CD14-positive monocyte (primary cell): Measurements from ENCODE around the gene SLC5A4. TPM values are rescaled to one million over a fixed set of nuclear protein-coding genes. Genes with fewer than 3 reads are reported as not detected.
"Not testable (repeated sequence)": the region's sequence is repeated elsewhere in the genome, so short reads cannot be mapped to it uniquely, and the experiment has no call there.

ENCODE experiments used
- DNase-seq, 3 donors: peaks; one replicate each; pipeline ENCODE4 v3.0.0-alpha.2; 2011 to 2022
- H2AFZ ChIP-seq: 2 replicates; pipeline ENCODE4 v1.6.0; 2012; ENCODE audit warnings: mild to moderate bottlenecking, low read depth, low read length, inconsistent platforms; ENCODE audit not compliant: insufficient read depth, poor library complexity, severe bottlenecking
- H3K27ac ChIP-seq, 2 donors: 1 replicate in 1 of 2; 2 replicates in 1 of 2; pipeline ENCODE4 v1.5.1; 2012 to 2013; ENCODE audit warnings: low read length in 2 of 2, control low read depth in 1 of 2, inconsistent platforms in 1 of 2, low read depth in 1 of 2, mild to moderate bottlenecking in 1 of 2
- H3K27me3 ChIP-seq, 2 donors: one replicate each; pipeline versions ENCODE4 v1.6.0 to v1.6.1; 2011 to 2013; ENCODE audit warnings: low read length in 2 of 2; ENCODE audit not compliant: control insufficient read depth in 2 of 2, insufficient read depth in 2 of 2
- H3K36me3 ChIP-seq, 2 donors: replicated peaks in 1 of 2; 1 replicate in 1 of 2; 2 replicates in 1 of 2; pipeline versions ENCODE4 v1.5.1 to v1.6.1; 2012 to 2013; ENCODE audit warnings: low read length in 2 of 2, control low read depth in 1 of 2, inconsistent platforms in 1 of 2, mild to moderate bottlenecking in 1 of 2; ENCODE audit not compliant: insufficient read depth in 2 of 2, control insufficient read depth in 1 of 2
- H3K4me1 ChIP-seq, 2 donors: 1 replicate in 1 of 2; 2 replicates in 1 of 2; pipeline versions ENCODE4 v1.5.1 to v1.6.1; 2012 to 2013; ENCODE audit warnings: low read length in 2 of 2, control low read depth in 1 of 2, inconsistent platforms in 1 of 2, mild to moderate bottlenecking in 1 of 2, moderate library complexity in 1 of 2; ENCODE audit not compliant: insufficient read depth in 2 of 2, control insufficient read depth in 1 of 2
- H3K4me2 ChIP-seq: replicated peaks from 2 replicates; pipeline ENCODE3; 2012; ENCODE audit warnings: low read length, moderate library complexity, mild to moderate bottlenecking; ENCODE audit not compliant: poor library complexity, severe bottlenecking; ENCODE audit errors: extremely low read depth
- H3K4me3 ChIP-seq, 3 experiments: fragments of 200-600 bp in 1 of 3; sonication (generic) in 1 of 3; replicated peaks in 1 of 3; 1 replicate in 2 of 3; 2 replicates in 1 of 3; pipeline ENCODE4 v1.5.1; 2011 to 2013; ENCODE audit warnings: low read length in 3 of 3, mild to moderate bottlenecking in 3 of 3, control low read depth in 2 of 3, low read depth in 2 of 3, inconsistent platforms in 1 of 3, moderate library complexity in 1 of 3
- H3K79me2 ChIP-seq: 2 replicates; pipeline ENCODE4 v1.6.0; 2012; ENCODE audit warnings: mild to moderate bottlenecking, control low read depth, inconsistent platforms, low read length, moderate library complexity; ENCODE audit not compliant: insufficient read depth
- H3K9ac ChIP-seq: 2 replicates; pipeline ENCODE4 v1.6.0; 2017; ENCODE audit warnings: low read length, mild to moderate bottlenecking; ENCODE audit not compliant: insufficient read depth, poor library complexity, severe bottlenecking
- H3K9me3 ChIP-seq, 2 donors: replicated peaks in 1 of 2; 1 replicate in 1 of 2; 2 replicates in 1 of 2; pipeline versions ENCODE4 v1.5.1 to v1.6.1; 2012 to 2013; ENCODE audit warnings: low read length in 2 of 2, control low read depth in 1 of 2; ENCODE audit not compliant: control insufficient read depth in 1 of 2, insufficient read depth in 1 of 2
- H4K20me1 ChIP-seq: 2 replicates; pipeline ENCODE4 v1.6.0; 2012; ENCODE audit warnings: mild to moderate bottlenecking, low read length, control low read depth, moderate library complexity; ENCODE audit not compliant: insufficient read depth
- H3K27ac Mint-ChIP-seq, 7 donors: one replicate each; pipeline ENCODE4 v1.8.0; 2020; ENCODE audit warnings: mild to moderate bottlenecking in 7 of 7, mixed read lengths in 7 of 7, moderate library complexity in 6 of 7, inconsistent platforms in 2 of 7
- H3K27me3 Mint-ChIP-seq, 3 donors: one replicate each; pipeline ENCODE4 v1.8.0; 2021 to 2022; ENCODE audit warnings: low read depth in 3 of 3, mild to moderate bottlenecking in 3 of 3, mixed read lengths in 3 of 3, moderate library complexity in 3 of 3, inconsistent platforms in 1 of 3
- H3K36me3 Mint-ChIP-seq, 2 donors: one replicate each; pipeline ENCODE4 v1.8.0; 2020; ENCODE audit warnings: mixed read lengths in 2 of 2, inconsistent platforms in 1 of 2, mild to moderate bottlenecking in 1 of 2
- H3K4me1 Mint-ChIP-seq: one replicate; pipeline ENCODE4 v1.8.0; 2020; ENCODE audit warnings: mild to moderate bottlenecking, mixed read lengths
- H3K4me3 Mint-ChIP-seq, 2 donors: one replicate each; pipeline ENCODE4 v1.8.0; 2020; ENCODE audit warnings: mild to moderate bottlenecking in 2 of 2, mixed read lengths in 2 of 2, moderate library complexity in 1 of 2
- H3K9me3 Mint-ChIP-seq, 7 donors: one replicate each; pipeline ENCODE4 v1.8.0; 2020 to 2022; ENCODE audit warnings: mixed read lengths in 7 of 7, mild to moderate bottlenecking in 6 of 7, moderate library complexity in 6 of 7, inconsistent platforms in 2 of 7
- CTCF ChIP-seq: fragments of 200-600 bp; IDR thresholded peaks from one replicate; pipeline ENCODE4 v1.8.0; 2022; ENCODE audit warnings: antibody characterized with exemption, mild to moderate bottlenecking
- WGBS: methylation state at CpG from one replicate; pipeline ENCODE4 v1.1.5; 2013; ENCODE audit warnings: missing lambda C conversion rate; ENCODE audit not compliant: insufficient coverage; 5-methylcytosine and 5-hydroxymethylcytosine counted together
- intact Hi-C, 2 donors: fragments of 100-400 bp; cut with micrococcal nuclease; formaldehyde crosslinking; loops; one replicate each; pipeline versions ENCODE4 v1.15.0 to v1.15.1; 2023
- polyA plus RNA-seq, 3 donors: library from polyadenylated mRNA; depleted of rRNA in 1 of 3; unstranded in 2 of 3; stranded (reverse) in 1 of 3; fragments of 300-500 nt in 2 of 3; fragments of >200 nt in 1 of 3; fragmentation: Illumina TruSeq in 2 of 3; gene quantifications; 1 replicate in 2 of 3; 2 replicates in 1 of 3; pipeline ENCODE4 v1.2.3, GENCODE V29; 2012 to 2021

The SLC5A4 gene
- polyA plus RNA-seq, 3 donors: not detected

DNA sequence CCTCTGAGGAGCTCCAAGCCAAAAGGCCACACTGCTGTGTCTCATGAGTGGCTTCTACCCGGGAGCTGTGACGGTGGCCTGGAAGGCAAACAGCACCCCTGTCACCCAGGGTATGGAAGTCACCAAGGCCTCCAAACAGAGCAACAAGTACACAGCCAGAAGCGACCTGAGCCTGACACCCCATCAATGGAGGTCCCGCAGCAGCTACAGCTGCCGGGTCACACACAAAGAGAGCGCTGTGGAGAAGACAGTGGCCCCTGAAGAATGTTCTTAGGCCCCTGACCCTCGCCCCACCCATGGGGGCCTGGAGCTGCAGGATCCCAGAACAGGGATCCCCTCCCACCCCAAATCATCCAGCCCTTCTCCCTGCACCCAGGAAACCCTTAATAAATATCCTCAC lies 55.2 kb downstream of the SLC5A4 start:
- no peak for DNase-seq
- H3K27me3 Mint-ChIP-seq: peaks cover 29 to 57% (median 53%) of the 10 kb centered on the region in 3 donors
- no peak for TF ChIP-seq CTCF
- Histone ChIP-seq H4K20me1 (no peaks in the 10 kb centered on the region), H3K9me3 (no peaks in the 10 kb centered on the region), H2AFZ (no peak overlapping the region), H3K27me3 (peaks cover 0 to 31% of the 10 kb centered on the region in 2 donors), H3K27ac (no peak overlapping the region), H3K79me2 (no peaks in the 10 kb centered on the region), H3K4me1 (peaks cover 11 to 27% of the 10 kb centered on the region in 2 donors), H3K9ac (no peak overlapping the region), H3K4me2 (no peak overlapping the region), H3K36me3 (no peaks in the 10 kb centered on the region), H3K4me3 (no peak overlapping the region)
- H3K4me1 Mint-ChIP-seq: peaks cover 29% of the 10 kb centered on the region
- intact Hi-C loops: loop anchor here (5.0 kb wide), 2 partner anchors 62 to 67 kb away; no protein-coding TSS in a partner anchor
- H3K4me3 Mint-ChIP-seq: no peak overlapping the region
- peaks cover 0 to 3% of the 10 kb centered on the region in 2 donors for H3K36me3 Mint-ChIP-seq
- 96% methylated on average over 5 of the region's 7 CpGs for WGBS
- H3K27ac Mint-ChIP-seq: no peak overlapping the region
- H3K9me3 Mint-ChIP-seq: peaks cover 0 to 9% (median 5%) of the 10 kb centered on the region in 7 donors

DNA sequence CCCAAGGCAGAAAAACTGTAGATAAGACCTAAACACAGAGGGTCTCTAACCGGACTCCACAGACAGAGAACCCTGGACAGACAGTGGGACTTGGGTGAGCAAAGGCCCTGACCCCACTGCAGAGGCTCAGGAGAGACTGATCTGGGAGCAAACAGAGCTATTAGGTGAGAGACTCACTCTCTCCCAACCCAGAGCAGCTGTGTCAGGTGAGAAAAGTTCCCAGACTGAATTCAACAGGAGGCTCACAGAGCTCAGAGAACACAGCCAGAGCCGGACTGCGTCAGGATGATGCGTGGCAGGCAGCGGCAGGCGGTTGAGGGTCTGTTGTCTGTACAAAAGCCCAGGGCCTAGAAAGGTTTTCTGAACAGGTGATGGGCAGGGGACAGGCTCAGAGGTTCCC lies 55.8 kb downstream of the SLC5A4 start:
- H3K27me3 Mint-ChIP-seq: peaks cover 28 to 51% (median 49%) of the 10 kb centered on the region in 3 donors
- Histone ChIP-seq H3K27ac (no peak overlapping the region), H3K4me2 (no peak overlapping the region), H3K27me3 (peaks cover 0 to 29% of the 10 kb centered on the region in 2 donors), H3K9ac (no peak overlapping the region), H3K36me3 (no peaks in the 10 kb centered on the region), H3K9me3 (no peaks in the 10 kb centered on the region), H3K4me3 (no peak overlapping the region), H2AFZ (no peak overlapping the region), H4K20me1 (no peaks in the 10 kb centered on the region), H3K4me1 (peaks cover 11 to 24% of the 10 kb centered on the region in 2 donors), H3K79me2 (no peaks in the 10 kb centered on the region)
- DNase-seq: no peak
- no peak overlapping the region for H3K4me3 Mint-ChIP-seq
- H3K9me3 Mint-ChIP-seq: peaks cover 0 to 8% (median 5%) of the 10 kb centered on the region in 7 donors
- H3K27ac Mint-ChIP-seq: no peak overlapping the region
- H3K36me3 Mint-ChIP-seq: peaks cover 0 to 3% of the 10 kb centered on the region in 2 donors
- peaks cover 24% of the 10 kb centered on the region for H3K4me1 Mint-ChIP-seq
- 94% methylated on average over 6 of the region's 6 CpGs for WGBS
- intact Hi-C loops: no loop called here
- TF ChIP-seq CTCF: no peak

DNA sequence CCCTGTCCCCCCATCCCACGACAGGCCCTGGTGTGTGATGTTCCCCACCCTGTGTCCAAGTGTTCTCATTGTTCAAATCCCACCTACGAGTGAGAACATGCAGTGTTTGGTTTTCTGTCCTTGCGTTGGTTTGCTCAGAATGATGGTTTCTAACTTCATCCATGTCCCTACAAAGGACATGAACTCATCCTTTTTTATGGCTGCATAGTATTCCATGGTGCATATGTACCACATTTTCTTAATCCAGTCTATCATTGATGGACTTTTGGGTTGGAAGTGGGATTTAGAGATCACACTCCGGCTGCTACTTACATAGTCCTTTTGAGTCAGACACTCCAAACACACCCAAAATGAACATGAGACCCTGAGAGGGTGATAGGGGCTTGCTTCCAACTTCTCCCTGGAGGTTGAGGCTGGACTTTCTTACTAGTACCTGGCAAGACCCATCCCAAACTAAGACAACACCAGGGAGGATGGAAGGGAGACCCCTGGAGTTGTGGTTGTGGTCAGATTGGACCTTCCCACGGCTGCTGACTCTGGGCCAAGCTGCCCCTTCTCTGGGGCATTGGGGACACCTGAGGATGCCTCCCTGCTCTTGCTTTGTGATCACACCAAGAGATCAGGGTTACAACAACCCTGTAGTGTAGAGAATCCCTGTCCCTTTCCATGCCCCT lies 57.5 kb downstream of the SLC5A4 start:
- H3K9me3 ChIP-seq, H3K9ac ChIP-seq, H4K20me1 ChIP-seq, H3K4me2 ChIP-seq, DNase-seq, intact Hi-C loops, H3K4me3 ChIP-seq, H3K79me2 ChIP-seq, H3K4me1 ChIP-seq, H2AFZ ChIP-seq, H3K27ac ChIP-seq, H3K27ac Mint-ChIP-seq, H3K4me3 Mint-ChIP-seq, H3K9me3 Mint-ChIP-seq, H3K36me3 ChIP-seq, H3K36me3 Mint-ChIP-seq: not testable (repeated sequence)
- H3K27me3 Mint-ChIP-seq: peaks cover 17 to 39% (median 36%) of the 10 kb centered on the region in 3 donors
- H3K4me1 Mint-ChIP-seq: peaks cover 11% of the 10 kb centered on the region
- no CpG with 5 or more reads among the region's 5 CpGs for WGBS
- peaks cover 0 to 14% of the 10 kb centered on the region in 2 donors for H3K27me3 ChIP-seq
